ENCODE results near the gene EIF3B.

GRCh38 chr7:2386964-2387669, 32.5 kb downstream of the EIF3B start:
- TF ChIP-seq EZH2phosphoT487 (IDR thresholded peaks at IDR 0.05; ENCODE audit: low read depth) (no peak), CTCF (IDR thresholded peaks at IDR 0.05; ENCODE audit: low read depth, low read length) (no peak)
